ENCODE measurements around the gene HBEGF. TPM values are rescaled to one million over a fixed set of nuclear protein-coding genes. Genes with fewer than 3 reads are reported as not detected.

Gene HBEGF
- total and polyA plus RNA-seq, 8 donors, result 1.2 to 39.8 (median 13.4) TPM

DNA sequence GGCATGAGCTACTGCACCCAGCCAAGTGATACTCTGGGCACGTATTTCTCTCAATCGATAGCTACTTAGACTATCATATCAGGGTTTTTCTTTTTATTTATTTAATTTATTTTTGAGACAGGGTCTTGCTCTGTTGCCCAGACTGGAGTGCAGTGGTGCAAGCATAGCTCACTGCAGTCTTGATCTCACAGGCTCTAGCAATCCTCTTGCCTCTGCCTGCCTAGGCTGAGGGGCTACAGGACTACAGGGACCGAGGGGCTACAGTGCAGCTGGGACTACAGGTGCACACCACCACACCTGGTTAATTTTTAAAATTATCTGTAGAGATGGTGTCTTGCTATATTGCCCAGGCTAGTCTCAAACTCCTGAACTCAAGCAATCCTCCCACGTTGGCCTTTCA is 34.9 kb upstream of the HBEGF start:
- Histone ChIP-seq H3K4me3 (no peak overlapping the region), H3K27me3 (no peaks in the 10 kb centered on the region), H3K4me1 (peaks cover 0 to 17% (median 0%) of the 10 kb centered on the region in 4 donors), H3K9me3 (no peaks in the 10 kb centered on the region), H3K27ac (no peak overlapping the region), H3K36me3 (no peaks in the 10 kb centered on the region)
- intact Hi-C loops (cut with DNase I; ENCODE audit: low total_unique reads), result no loop called here
- DNase-seq, result no peak
- 87 to 94% (median 91%) methylated on average over 4 of the region's 4 CpGs for WGBS, 5 donors
- no peak for TF ChIP-seq EP300 (IDR thresholded peaks at IDR 0.05)
- no peak for TF ChIP-seq POLR2AphosphoS5 (IDR thresholded peaks at IDR 0.05)
- TF ChIP-seq POLR2A (IDR thresholded peaks at IDR 0.05), result no peak
- TF ChIP-seq, protein P1, sequence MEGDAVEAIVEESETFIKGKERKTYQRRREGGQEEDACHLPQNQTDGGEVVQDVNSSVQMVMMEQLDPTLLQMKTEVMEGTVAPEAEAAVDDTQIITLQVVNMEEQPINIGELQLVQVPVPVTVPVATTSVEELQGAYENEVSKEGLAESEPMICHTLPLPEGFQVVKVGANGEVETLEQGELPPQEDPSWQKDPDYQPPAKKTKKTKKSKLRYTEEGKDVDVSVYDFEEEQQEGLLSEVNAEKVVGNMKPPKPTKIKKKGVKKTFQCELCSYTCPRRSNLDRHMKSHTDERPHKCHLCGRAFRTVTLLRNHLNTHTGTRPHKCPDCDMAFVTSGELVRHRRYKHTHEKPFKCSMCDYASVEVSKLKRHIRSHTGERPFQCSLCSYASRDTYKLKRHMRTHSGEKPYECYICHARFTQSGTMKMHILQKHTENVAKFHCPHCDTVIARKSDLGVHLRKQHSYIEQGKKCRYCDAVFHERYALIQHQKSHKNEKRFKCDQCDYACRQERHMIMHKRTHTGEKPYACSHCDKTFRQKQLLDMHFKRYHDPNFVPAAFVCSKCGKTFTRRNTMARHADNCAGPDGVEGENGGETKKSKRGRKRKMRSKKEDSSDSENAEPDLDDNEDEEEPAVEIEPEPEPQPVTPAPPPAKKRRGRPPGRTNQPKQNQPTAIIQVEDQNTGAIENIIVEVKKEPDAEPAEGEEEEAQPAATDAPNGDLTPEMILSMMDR (IDR thresholded peaks at IDR 0.05), result no peak

DNA sequence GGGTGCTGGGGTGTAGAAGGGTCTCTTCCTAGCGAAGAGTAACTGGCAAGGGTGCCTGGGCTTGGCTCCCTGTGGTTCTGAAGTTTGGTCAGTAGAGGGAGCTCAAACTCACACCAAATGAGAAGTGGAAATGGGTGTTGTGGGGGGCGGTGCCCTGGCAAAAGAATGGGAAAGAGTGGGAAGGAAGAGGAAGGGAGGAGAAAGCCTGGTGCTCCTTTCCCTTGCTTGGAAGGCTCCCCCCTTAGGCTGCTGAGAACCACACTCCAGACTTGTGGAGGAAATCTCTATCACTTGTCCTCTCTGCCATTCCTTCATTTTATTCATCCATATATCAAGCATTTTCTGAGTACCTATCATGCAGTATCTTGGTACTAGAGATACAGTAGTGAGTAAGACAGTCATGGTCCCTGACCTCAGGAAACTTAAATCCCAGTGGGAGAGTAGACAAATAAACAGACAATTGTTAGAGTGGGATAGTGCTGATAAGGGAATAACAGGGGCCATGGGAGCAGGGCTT is 26.6 kb upstream of the HBEGF start:
- Histone ChIP-seq H3K4me1 (peaks cover 0 to 19% (median 4%) of the 10 kb centered on the region in 4 donors), H3K9me3 (no peaks in the 10 kb centered on the region), H3K4me3 (no peak overlapping the region), H3K36me3 (no peaks in the 10 kb centered on the region), H3K27ac (peak overlapping the region in 1 of 5 donors; percentile 2), H3K27me3 (no peaks in the 10 kb centered on the region)
- WGBS, 5 donors, result 0 to 15% (median 12%) methylated on average over 2 of the region's 2 CpGs
- TF ChIP-seq POLR2AphosphoS5 (IDR thresholded peaks at IDR 0.05), result peak in 1 of 3 donors; percentile 64
- TF ChIP-seq, protein P1 (IDR thresholded peaks at IDR 0.05), result peak in 5 of 7 experiments; percentile 58 to 88 (median 80)
- TF ChIP-seq POLR2A (IDR thresholded peaks at IDR 0.05), result no peak
- no peak for TF ChIP-seq EP300 (IDR thresholded peaks at IDR 0.05)
- peak; percentile 73 to 89 for DNase-seq
- intact Hi-C loops (cut with DNase I; ENCODE audit: low total_unique reads), result no loop called here

DNA sequence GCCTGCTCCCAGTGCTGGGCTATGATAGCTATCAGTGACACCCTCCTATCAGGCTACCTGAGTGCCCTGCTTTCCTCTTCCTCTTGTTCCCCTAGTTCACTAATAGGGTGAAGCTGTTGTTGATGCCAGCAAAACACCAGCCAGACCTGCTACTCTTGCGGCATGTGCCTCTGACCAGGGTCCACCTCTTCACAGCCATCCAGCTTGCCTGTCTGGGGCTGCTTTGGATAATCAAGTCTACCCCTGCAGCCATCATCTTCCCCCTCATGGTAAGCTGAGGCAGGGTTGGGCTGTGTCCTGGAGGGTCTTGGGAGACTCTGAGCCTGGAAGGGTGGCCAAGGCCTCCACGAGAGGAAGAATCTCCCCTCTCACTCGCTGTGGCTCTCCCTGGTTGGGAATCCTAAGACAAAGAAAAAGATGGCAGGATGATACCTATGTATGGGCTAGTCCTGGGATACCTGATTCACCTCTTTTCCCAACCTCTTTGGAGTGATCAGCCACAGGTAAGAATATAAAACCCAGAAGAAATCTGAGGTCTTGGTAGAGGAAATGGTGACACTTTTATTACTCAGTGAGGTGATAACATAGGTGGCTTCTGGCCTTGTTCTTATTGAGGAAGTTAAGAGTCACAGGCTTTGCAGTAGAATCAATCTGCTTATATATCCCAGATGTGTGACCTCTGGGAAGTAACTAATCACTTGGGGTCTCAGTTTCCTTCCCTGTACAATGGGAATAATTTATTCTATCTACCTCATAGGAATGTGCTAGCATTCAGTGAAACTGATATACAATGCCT is 25.2 kb upstream of the HBEGF start:
- no peaks in the 10 kb centered on the region for H3K27me3 ChIP-seq
- no peaks in the 10 kb centered on the region for H3K9me3 ChIP-seq
- no peak for TF ChIP-seq EP300 (IDR thresholded peaks at IDR 0.05)
- TF ChIP-seq POLR2A (IDR thresholded peaks at IDR 0.05), result no peak
- no peaks in the 10 kb centered on the region for H3K36me3 ChIP-seq
- H3K4me1 ChIP-seq, result peaks cover 0 to 19% (median 4%) of the 10 kb centered on the region in 4 donors
- no peak overlapping the region for H3K4me3 ChIP-seq
- intact Hi-C loops (cut with DNase I; ENCODE audit: low total_unique reads), result no loop called here
- no peak overlapping the region for H3K27ac ChIP-seq
- DNase-seq, result no peak
- WGBS, 5 donors, result 85 to 93% (median 88%) methylated on average over 3 of the region's 3 CpGs

DNA sequence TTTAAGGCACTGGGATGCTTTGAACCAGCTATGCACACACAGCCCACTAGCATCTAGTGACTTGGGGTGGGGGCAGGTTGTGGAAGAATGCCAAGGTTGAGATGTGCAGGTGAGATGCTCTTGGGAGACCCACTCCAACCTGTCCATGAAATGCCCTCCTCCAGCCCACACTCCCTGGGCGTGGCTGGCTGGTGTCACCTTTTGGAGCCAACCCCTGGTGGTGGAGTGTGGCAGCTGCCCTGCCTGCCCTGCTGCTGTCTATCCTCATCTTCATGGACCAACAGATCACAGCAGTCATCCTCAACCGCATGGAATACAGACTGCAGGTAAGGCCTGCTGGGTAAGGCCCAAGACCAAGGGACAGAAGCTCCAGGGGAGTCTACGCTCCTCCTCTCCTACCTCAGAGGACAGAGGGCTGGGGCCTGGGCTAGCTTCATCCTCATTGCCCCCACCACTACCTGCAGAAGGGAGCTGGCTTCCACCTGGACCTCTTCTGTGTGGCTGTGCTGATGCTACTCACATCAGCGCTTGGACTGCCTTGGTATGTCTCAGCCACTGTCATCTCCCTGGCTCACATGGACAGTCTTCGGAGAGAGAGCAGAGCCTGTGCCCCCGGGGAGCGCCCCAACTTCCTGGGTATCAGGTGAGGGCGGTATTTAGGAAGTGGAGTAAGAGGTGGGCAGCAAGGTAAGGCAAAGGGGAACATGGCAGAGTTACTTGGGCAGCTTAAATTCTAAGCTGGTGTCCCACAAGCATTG is 21.0 kb upstream of the HBEGF start:
- DNase-seq, result no peak
- WGBS, 5 donors, result 88 to 97% (median 94%) methylated on average over 8 of the region's 8 CpGs
- no peak for TF ChIP-seq EP300 (IDR thresholded peaks at IDR 0.05)
- TF ChIP-seq POLR2A (IDR thresholded peaks at IDR 0.05), result no peak
- no peak for TF ChIP-seq POLR2AphosphoS5 (IDR thresholded peaks at IDR 0.05)
- TF ChIP-seq, protein P1 (IDR thresholded peaks at IDR 0.05), result no peak
- Histone ChIP-seq H3K9me3 (no peaks in the 10 kb centered on the region), H3K4me3 (no peak overlapping the region), H3K4me1 (peaks cover 6 to 13% (median 8%) of the 10 kb centered on the region in 4 donors), H3K27me3 (no peaks in the 10 kb centered on the region), H3K36me3 (no peaks in the 10 kb centered on the region), H3K27ac (no peak overlapping the region)
- intact Hi-C loops (cut with DNase I; ENCODE audit: low total_unique reads), result no loop called here

Data from stomach (tissue), 9 donors.